Keratinocyte (primary cell): ENCODE measurements around the gene FAM83B. TPM values are rescaled to one million over a fixed set of nuclear protein-coding genes. Genes with fewer than 3 reads are reported as not detected.

Experiments
- DNase-seq: peaks from one replicate; pipeline ENCODE4 v3.0.0-alpha.2; 2011; ENCODE audit warnings: low read depth, missing footprints, low spot score
- FAIRE-seq: peaks from 2 replicates; lab custom pipeline; 2011; peaks lifted over from hg19 to GRCh38; lab: Jason Lieb, UNC
- H2AFZ ChIP-seq: 2 replicates; pipeline ENCODE4 v1.6.0; 2012; ENCODE audit warnings: low read length, control low read depth, inconsistent platforms; ENCODE audit not compliant: control insufficient read depth
- H3K27ac ChIP-seq: 2 replicates; pipeline ENCODE4 v1.5.1; 2011; ENCODE audit warnings: low read length; ENCODE audit not compliant: control insufficient read depth, insufficient read depth
- H3K27me3 ChIP-seq: 3 replicates; pipeline ENCODE4 v1.6.0; 2011; ENCODE audit warnings: low read length; ENCODE audit not compliant: control insufficient read depth, insufficient read depth; ENCODE audit errors: extremely low read depth
- H3K36me3 ChIP-seq, 2 experiments: 2 replicates in 1 of 2; 3 replicates in 1 of 2; pipeline ENCODE4 v1.5.1; 2011; ENCODE audit warnings: low read length in 2 of 2, mild to moderate bottlenecking in 1 of 2; ENCODE audit not compliant: control insufficient read depth in 2 of 2, insufficient read depth in 2 of 2; ENCODE audit errors: extremely low read depth in 1 of 2
- H3K4me1 ChIP-seq: 3 replicates; pipeline ENCODE4 v1.5.1; 2011; ENCODE audit warnings: low read length; ENCODE audit not compliant: control insufficient read depth, insufficient read depth; ENCODE audit errors: extremely low read depth
- H3K4me2 ChIP-seq: 3 replicates; pipeline ENCODE4 v1.6.0; 2011; ENCODE audit warnings: low read depth, low read length; ENCODE audit not compliant: control insufficient read depth, insufficient read depth; ENCODE audit errors: extremely low read depth
- H3K4me3 ChIP-seq, 3 experiments: fragments of 200-600 bp in 1 of 3; sonication (generic) in 1 of 3; 2 replicates in 2 of 3; 3 replicates in 1 of 3; pipeline ENCODE4 v1.5.1; 2011 to 2016; ENCODE audit warnings: low read length in 3 of 3, mild to moderate bottlenecking in 3 of 3, control low read depth in 2 of 3, inconsistent platforms in 1 of 3, low read depth in 1 of 3, mixed read lengths in 1 of 3, mixed run types in 1 of 3, moderate library complexity in 1 of 3; ENCODE audit not compliant: control insufficient read depth in 2 of 3, insufficient read depth in 2 of 3; ENCODE audit errors: extremely low read depth in 1 of 3
- H3K79me2 ChIP-seq: 2 replicates; pipeline ENCODE4 v1.6.0; 2012; ENCODE audit warnings: low read length; ENCODE audit not compliant: control insufficient read depth, insufficient read depth
- H3K9ac ChIP-seq: 3 replicates; pipeline ENCODE4 v1.6.0; 2011; ENCODE audit warnings: low read length; ENCODE audit not compliant: control insufficient read depth, insufficient read depth; ENCODE audit errors: extremely low read depth
- H3K9me1 ChIP-seq: 3 replicates; pipeline ENCODE4 v1.6.0; 2011; ENCODE audit warnings: low read length; ENCODE audit not compliant: control insufficient read depth, insufficient read depth; ENCODE audit errors: extremely low read depth
- H3K9me3 ChIP-seq: 2 replicates; pipeline ENCODE4 v1.5.1; 2012; ENCODE audit warnings: low read depth, low read length; ENCODE audit not compliant: control insufficient read depth
- H4K20me1 ChIP-seq: 3 replicates; pipeline ENCODE4 v1.6.0; 2011; ENCODE audit warnings: low read length; ENCODE audit not compliant: control insufficient read depth, insufficient read depth; ENCODE audit errors: extremely low read depth
- CTCF ChIP-seq, 3 experiments: IDR thresholded peaks in 1 of 3; conservative IDR thresholded peaks in 1 of 3; optimal IDR thresholded peaks in 1 of 3; 2 replicates in 2 of 3; 3 replicates in 1 of 3; pipeline versions ENCODE3 to v1.5.1; 2011; ENCODE audit warnings: low read length in 3 of 3, mild to moderate bottlenecking in 3 of 3, moderate library complexity in 2 of 3, control low read depth in 1 of 3, inconsistent platforms in 1 of 3; ENCODE audit not compliant: insufficient read depth in 2 of 3; ENCODE audit errors: extremely low read depth in 1 of 3
- EZH2 ChIP-seq: IDR thresholded peaks from one replicate; pipeline ENCODE4 v1.6.1; 2012; ENCODE audit warnings: inconsistent platforms, mild to moderate bottlenecking, low read length, moderate library complexity
- dilution Hi-C: fragments of 300-500 bp; cut with MboI; formaldehyde crosslinking; loops from one replicate; pipeline ENCODE4 v1.7.0; 2020; ENCODE audit warnings: low sequenced_read_pairs; ENCODE audit not compliant: extremely low pct_ligation_motif_present
- polyA plus RNA-seq, 5 experiments: library from polyadenylated mRNA; depleted of rRNA in 3 of 5; stranded (reverse) in 3 of 5; stranded (forward) in 1 of 5; unstranded in 1 of 5; fragments of >200 nt; gene quantifications; 1 replicate in 1 of 5; 2 replicates in 3 of 5; 3 replicates in 1 of 5; pipeline versions ENCODE4 v1.2.1 to v1.2.3, GENCODE V29; 2011 to 2012; ENCODE audit warnings: missing spikeins in 2 of 5, low read depth in 1 of 5, low replicate concordance in 1 of 5

The FAM83B gene
- polyA plus RNA-seq, 1 donor (not counting 4 experiments of a cell fraction or from before 2014, with no cell fraction given) = 30.3 TPM

- peak; percentile 52 for FAIRE-seq
Measured at GRCh38 chr6:54898767-54899166, 52.2 kb downstream of the FAM83B start.

GRCh38 chr6:54899442-54899841 lies 52.9 kb downstream of the FAM83B start:
- peaks cover 0 to 3% of the 10 kb centered on the region in 2 experiments for H3K36me3 ChIP-seq
- H3K79me2 ChIP-seq = peaks cover 60% of the 10 kb centered on the region
- no peak overlapping the region for H3K9ac ChIP-seq
- no peak overlapping the region for H3K4me2 ChIP-seq
- FAIRE-seq (no peak), DNase-seq (no peak)
- no peaks in the 10 kb centered on the region for H3K9me1 ChIP-seq
- TF ChIP-seq EZH2 (no peak), CTCF (optimal IDR thresholded peaks at IDR 0.05 in 1 of 3, IDR thresholded peaks at IDR 0.05 in 1 of 3, conservative IDR thresholded peaks at IDR 0.05 in 1 of 3; ENCODE audit: extremely low read depth in 1 of 3, insufficient read depth in 2 of 3, low read length in 3 of 3) (no peak)
- no peaks in the 10 kb centered on the region for H3K27me3 ChIP-seq
- H3K9me3 ChIP-seq = no peaks in the 10 kb centered on the region
- no peak overlapping the region for H2AFZ ChIP-seq
- H3K4me3 ChIP-seq = no peak overlapping the region
- H4K20me1 ChIP-seq = no peaks in the 10 kb centered on the region
- dilution Hi-C loops = no loop called here
- no peaks in the 10 kb centered on the region for H3K4me1 ChIP-seq
- H3K27ac ChIP-seq = no peak overlapping the region

More at GRCh38 chr6:54898767-54899166, 52.2 kb downstream of the FAM83B start:
- no peak overlapping the region for H3K27ac ChIP-seq
- H3K9me1 ChIP-seq = no peaks in the 10 kb centered on the region
- no peak overlapping the region for H3K9ac ChIP-seq
- H3K4me2 ChIP-seq = no peak overlapping the region
- TF ChIP-seq CTCF (optimal IDR thresholded peaks at IDR 0.05 in 1 of 3, IDR thresholded peaks at IDR 0.05 in 1 of 3, conservative IDR thresholded peaks at IDR 0.05 in 1 of 3; ENCODE audit: extremely low read depth in 1 of 3, insufficient read depth in 2 of 3, low read length in 3 of 3) (no peak), EZH2 (no peak)
- H4K20me1 ChIP-seq = no peaks in the 10 kb centered on the region
- DNase-seq = no peak
- H3K9me3 ChIP-seq = no peaks in the 10 kb centered on the region
- no peaks in the 10 kb centered on the region for H3K4me1 ChIP-seq
- H2AFZ ChIP-seq = no peak overlapping the region
- H3K36me3 ChIP-seq = peaks cover 0 to 3% of the 10 kb centered on the region in 2 experiments
- H3K79me2 ChIP-seq = peaks cover 62% of the 10 kb centered on the region
- dilution Hi-C loops = no loop called here
- H3K27me3 ChIP-seq = no peaks in the 10 kb centered on the region
- H3K4me3 ChIP-seq = no peak overlapping the region
